Measurements from ENCODE around the gene S100Z. TPM values are rescaled to one million over a fixed set of nuclear protein-coding genes. Genes with fewer than 3 reads are reported as not detected.
"Not testable (repeated sequence)": the region's sequence is repeated elsewhere in the genome, so short reads cannot be mapped to it uniquely, and the experiment has no call there.

The S100Z gene
- total RNA-seq, 4 donors from 2014 or later, result 3.0 TPM; not detected in 3

GRCh38 chr5:76811214-76811613 is 38.6 kb upstream of the S100Z start:
- Histone ChIP-seq H3K9me3 (no peaks in the 10 kb centered on the region), H3K27me3 (no peaks in the 10 kb centered on the region), H3K4me3 (no peak overlapping the region), H3K36me3 (no peaks in the 10 kb centered on the region), H3K4me1 (no peaks in the 10 kb centered on the region), H3K27ac (no peak overlapping the region)
- 92 to 98% methylated on average over 5 of the region's 5 CpGs for WGBS, 2 donors
- no peak for TF ChIP-seq POLR2A (IDR thresholded peaks at IDR 0.05)
- TF ChIP-seq EP300 (IDR thresholded peaks at IDR 0.05), result no peak
- no peak for TF ChIP-seq CTCF (IDR thresholded peaks at IDR 0.05)
- DNase-seq (ENCODE audit: low spot score in 2 of 2), result no peak

- not testable (repeated sequence) for H3K4me3 ChIP-seq; H3K9me3 ChIP-seq; DNase-seq (ENCODE audit: low spot score in 2 of 2); H3K36me3 ChIP-seq; H3K27me3 ChIP-seq; H3K4me1 ChIP-seq; H3K27ac ChIP-seq
- WGBS, 2 donors, result 94 to 100% methylated on average over 6 to 22 of the region's 32 CpGs
These were observed 37.6 kb upstream of the S100Z start for GRCh38 chr5:76812209-76812608.

GRCh38 chr5:76813982-76814562 is 35.7 kb upstream of the S100Z start:
- 90 to 92% methylated on average over 4 of the region's 4 CpGs for WGBS, 2 donors
- no peak for TF ChIP-seq POLR2A (IDR thresholded peaks at IDR 0.05)
- no peak for TF ChIP-seq CTCF (IDR thresholded peaks at IDR 0.05)
- no peak for TF ChIP-seq EP300 (IDR thresholded peaks at IDR 0.05)

GRCh38 chr5:76816110-76816831 is 33.5 kb upstream of the S100Z start:
- Histone ChIP-seq H3K9me3 (no peaks in the 10 kb centered on the region), H3K27me3 (peaks cover 0 to 35% of the 10 kb centered on the region in 2 donors), H3K4me1 (peaks cover 0 to 19% (median 8%) of the 10 kb centered on the region in 4 donors), H3K4me3 (no peak overlapping the region), H3K36me3 (no peaks in the 10 kb centered on the region), H3K27ac (no peak overlapping the region)
- no peak for TF ChIP-seq EP300 (IDR thresholded peaks at IDR 0.05)
- no peak for TF ChIP-seq POLR2A (IDR thresholded peaks at IDR 0.05)
- no peak for TF ChIP-seq CTCF (IDR thresholded peaks at IDR 0.05)
- no peak for DNase-seq (ENCODE audit: low spot score in 2 of 2)
- 87 to 89% methylated on average over 3 of the region's 3 CpGs for WGBS, 2 donors

More at GRCh38 chr5:76813982-76814562, 35.7 kb upstream of the S100Z start:
- peaks cover 0 to 13% of the 10 kb centered on the region in 2 donors for H3K27me3 ChIP-seq
- no peak overlapping the region for H3K27ac ChIP-seq
- no peaks in the 10 kb centered on the region for H3K36me3 ChIP-seq
- H3K9me3 ChIP-seq, result no peaks in the 10 kb centered on the region
- no peak for DNase-seq (ENCODE audit: low spot score in 2 of 2)
- H3K4me1 ChIP-seq, result peaks cover 0 to 8% (median 4%) of the 10 kb centered on the region in 4 donors
- no peak overlapping the region for H3K4me3 ChIP-seq

- Histone ChIP-seq H3K4me3 (peak within 1 kb of the TSS; percentile 25 to 56 (median 48)), H3K4me1 (peaks cover 0 to 19% (median 8%) of the 10 kb centered on the region in 4 donors), H3K27ac (peak within 1 kb of the TSS in 1 of 4 donors; percentile 50), H3K36me3 (no peaks in the 10 kb centered on the region), H3K27me3 (peaks cover 0 to 35% of the 10 kb centered on the region in 2 donors), H3K9me3 (no peaks in the 10 kb centered on the region)
- TF ChIP-seq CTCF (IDR thresholded peaks at IDR 0.05) (no peak), EP300 (IDR thresholded peaks at IDR 0.05) (no peak), POLR2A (IDR thresholded peaks at IDR 0.05) (no peak)
- 1% methylated on average over 61 to 64 of the region's 72 CpGs for WGBS, 2 donors
- DNase-seq (ENCODE audit: low spot score in 2 of 2), result no peak
These were observed 30.7 kb upstream of the S100Z start, which contains the start of gene F2RL1 for GRCh38 chr5:76818844-76819831. Gene F2RL1, plus strand, starts transcription at chr5:76819030. Its CDS starts 153 bp downstream, at chr5:76819183.
